SJSA1 (cell line): ENCODE results near the gene ELFN2. TPM values are rescaled to one million over a fixed set of nuclear protein-coding genes. Genes with fewer than 3 reads are reported as not detected.

Source experiments
- DNase-seq, 2 experiments: peaks; one replicate each; pipeline ENCODE4 v3.0.0-alpha.2; 2015 to 2020; ENCODE audit warnings: low spot score in 2 of 2, low read depth in 1 of 2
- H3K27ac ChIP-seq: fragments of 250-450 bp; sonication (Bioruptor Pico); 2 replicates; pipeline ENCODE4 v1.5.1; 2020; ENCODE audit warnings: mild to moderate bottlenecking, moderate library complexity
- H3K27me3 ChIP-seq: fragments of 250-450 bp; sonication (Bioruptor Pico); replicated peaks from 2 replicates; pipeline ENCODE4 v1.5.1; 2020; ENCODE audit warnings: mild to moderate bottlenecking, moderate library complexity
- H3K36me3 ChIP-seq: fragments of 250-450 bp; sonication (Bioruptor Pico); 2 replicates; pipeline ENCODE4 v1.5.1; 2020; ENCODE audit warnings: mild to moderate bottlenecking
- H3K4me1 ChIP-seq: fragments of 250-450 bp; sonication (Bioruptor Pico); replicated peaks from 2 replicates; pipeline ENCODE4 v1.6.1; 2021; ENCODE audit warnings: mild to moderate bottlenecking
- H3K4me3 ChIP-seq: fragments of 250-450 bp; sonication (Bioruptor Pico); 2 replicates; pipeline ENCODE4 v1.5.1; 2020; ENCODE audit warnings: mild to moderate bottlenecking
- H3K9me3 ChIP-seq: fragments of 250-450 bp; sonication (Bioruptor Pico); replicated peaks from 2 replicates; pipeline ENCODE4 v1.5.1; 2020; ENCODE audit warnings: mild to moderate bottlenecking
- total RNA-seq: library from RNA; depleted of rRNA; stranded (reverse); fragments of >200 nt; shearing (Covaris generic); gene quantifications from 2 replicates; pipeline ENCODE4 v1.2.3, GENCODE V29; 2014

Gene ELFN2
- total RNA-seq, 1 experiment from 2014 or later: 0.11 TPM

GRCh38 chr22:37462436-37462835, 35.2 kb upstream of the ELFN2 start:
- Histone ChIP-seq H3K9me3 (0 out of 2 replicates have a peak, but pooled peaks cover 2% of the 10 kb centered on the region), H3K36me3 (no peaks in the 10 kb centered on the region), H3K27me3 (peaks cover 11% of the 10 kb centered on the region; the same call in 1 of the 2 replicates), H3K4me1 (no peaks in the 10 kb centered on the region), H3K27ac (no peak overlapping the region), H3K4me3 (no peak overlapping the region)
- DNase-seq: no peak

GRCh38 chr22:37461961-37462360, 34.7 kb upstream of the ELFN2 start:
- 0 out of 2 replicates have a peak, but pooled peaks cover 6% of the 10 kb centered on the region for H3K27me3 ChIP-seq
- no peak overlapping the region for H3K27ac ChIP-seq
- no peaks in the 10 kb centered on the region; the same call in 1 of the 2 replicates for H3K4me1 ChIP-seq
- H3K4me3 ChIP-seq: no peak overlapping the region
- H3K36me3 ChIP-seq: no peaks in the 10 kb centered on the region
- H3K9me3 ChIP-seq: 0 out of 2 replicates have a peak, but pooled peaks cover 2% of the 10 kb centered on the region
- peak in 1 of 2 experiments; percentile 28 for DNase-seq

DNA sequence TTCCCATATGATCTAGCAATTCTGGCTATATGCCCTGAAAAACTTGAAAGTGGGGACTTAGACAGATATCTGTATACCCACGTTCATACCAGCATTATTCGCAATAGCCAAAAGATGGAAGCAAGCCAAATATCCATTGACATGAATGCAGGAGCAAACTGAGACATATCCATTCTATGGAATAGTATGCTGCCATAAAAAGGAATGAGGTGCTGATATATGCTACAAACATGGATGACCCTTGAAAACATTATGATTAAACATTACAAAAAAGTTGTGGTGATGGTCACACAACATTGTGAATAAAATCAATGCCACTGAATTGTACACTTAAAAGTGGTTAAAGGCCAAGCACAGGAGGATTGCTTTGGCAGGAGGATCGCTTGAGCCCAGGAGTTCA, 33.4 kb upstream of the ELFN2 start:
- H3K36me3 ChIP-seq: no peaks in the 10 kb centered on the region
- H3K9me3 ChIP-seq: 0 out of 2 replicates have a peak, but pooled peaks cover 2% of the 10 kb centered on the region
- no peak overlapping the region for H3K4me3 ChIP-seq
- DNase-seq: no peak
- no peak overlapping the region for H3K27ac ChIP-seq
- peaks cover 13% of the 10 kb centered on the region for H3K4me1 ChIP-seq
- 0 out of 2 replicates have a peak, but pooled peaks cover 6% of the 10 kb centered on the region for H3K27me3 ChIP-seq

- DNase-seq: no peak
- Histone ChIP-seq H3K4me3 (no peak overlapping the region), H3K36me3 (no peaks in the 10 kb centered on the region)
Measured at GRCh38 chr22:37459206-37459605, 31.9 kb upstream of the ELFN2 start.

GRCh38 chr22:37457093-37457893, 30.0 kb upstream of the ELFN2 start:
- H3K27ac ChIP-seq: no peak overlapping the region
- H3K4me1 ChIP-seq: peaks cover 36% of the 10 kb centered on the region
- no peaks in the 10 kb centered on the region for H3K27me3 ChIP-seq
- H3K4me3 ChIP-seq: no peak overlapping the region
- no peaks in the 10 kb centered on the region for H3K36me3 ChIP-seq
- DNase-seq: peak; percentile 72 to 83
- H3K9me3 ChIP-seq: 0 out of 2 replicates have a peak, but pooled peaks cover 3% of the 10 kb centered on the region

More at GRCh38 chr22:37459206-37459605, 31.9 kb upstream of the ELFN2 start:
- Histone ChIP-seq H3K9me3 (0 out of 2 replicates have a peak, but pooled peaks cover 2% of the 10 kb centered on the region), H3K4me1 (peaks cover 27% of the 10 kb centered on the region), H3K27me3 (0 out of 2 replicates have a peak, but pooled peaks cover 6% of the 10 kb centered on the region), H3K27ac (no peak overlapping the region)

GRCh38 chr22:37456346-37456745, 29.1 kb upstream of the ELFN2 start:
- peak in 1 of 2 experiments; percentile 40 for DNase-seq
- no peaks in the 10 kb centered on the region for H3K27me3 ChIP-seq
- 0 out of 2 replicates have a peak, but pooled peaks cover 3% of the 10 kb centered on the region for H3K9me3 ChIP-seq
- H3K4me3 ChIP-seq: no peak overlapping the region
- H3K4me1 ChIP-seq: peaks cover 36% of the 10 kb centered on the region
- peak overlapping the region; percentile 85 for H3K27ac ChIP-seq
- no peaks in the 10 kb centered on the region for H3K36me3 ChIP-seq

DNA sequence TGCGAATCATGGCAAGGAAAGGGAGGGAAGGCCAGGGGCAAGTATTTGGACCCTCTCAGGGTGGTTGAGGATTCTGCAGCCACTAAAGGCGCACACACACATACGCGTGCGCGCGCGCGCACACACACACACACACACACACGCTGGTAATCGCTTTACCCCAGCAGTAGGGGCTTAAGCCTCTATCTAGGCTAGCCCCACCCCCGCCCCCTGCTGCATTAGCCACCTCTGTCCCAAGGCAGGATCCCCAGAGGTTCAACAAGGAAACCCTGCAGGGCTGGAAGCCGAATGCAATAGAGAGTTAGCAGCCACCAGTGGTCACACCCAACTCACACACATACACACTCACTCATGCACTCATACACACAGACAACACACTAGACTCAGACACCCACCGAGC, 28.6 kb upstream of the ELFN2 start:
- Histone ChIP-seq H3K9me3 (0 out of 2 replicates have a peak, but pooled peaks cover 3% of the 10 kb centered on the region), H3K4me3 (no peak overlapping the region), H3K36me3 (no peaks in the 10 kb centered on the region), H3K27ac (peak overlapping the region; percentile 85), H3K27me3 (no peaks in the 10 kb centered on the region), H3K4me1 (peaks cover 36% of the 10 kb centered on the region)
- peak; percentile 21 to 43 for DNase-seq

- H3K27me3 ChIP-seq: no peaks in the 10 kb centered on the region
- H3K9me3 ChIP-seq: 0 out of 2 replicates have a peak, but pooled peaks cover 3% of the 10 kb centered on the region
- H3K36me3 ChIP-seq: no peaks in the 10 kb centered on the region
- peak overlapping the region; percentile 85 for H3K27ac ChIP-seq
- H3K4me1 ChIP-seq: peaks cover 36% of the 10 kb centered on the region
- H3K4me3 ChIP-seq: no peak overlapping the region
- peak; percentile 87 to 92 for DNase-seq
Measured at GRCh38 chr22:37454857-37455686, 27.8 kb upstream of the ELFN2 start.

DNA sequence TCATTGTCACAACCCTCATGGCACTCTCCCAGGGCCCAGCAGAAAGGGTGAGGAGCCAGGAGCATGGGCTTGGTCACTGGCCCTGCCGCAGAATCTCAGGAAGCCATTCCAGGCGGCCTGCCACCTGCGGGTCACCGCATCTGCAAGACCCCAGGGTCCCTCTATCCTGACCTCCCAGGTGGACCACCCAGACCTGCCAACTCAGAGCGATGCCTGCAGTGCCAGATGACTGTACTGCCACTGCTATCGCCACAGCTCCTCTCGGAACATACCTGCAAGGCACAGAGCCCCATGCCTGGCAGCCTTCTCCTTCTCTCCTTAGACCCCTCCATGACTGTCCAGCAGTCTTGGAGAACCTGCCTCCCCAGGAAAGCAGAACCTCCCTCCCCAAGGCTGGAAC, 26.4 kb upstream of the ELFN2 start:
- Histone ChIP-seq H3K36me3 (no peaks in the 10 kb centered on the region), H3K9me3 (0 out of 2 replicates have a peak, but pooled peaks cover 3% of the 10 kb centered on the region), H3K4me3 (no peak overlapping the region), H3K4me1 (peaks cover 36% of the 10 kb centered on the region), H3K27ac (no peak overlapping the region), H3K27me3 (no peaks in the 10 kb centered on the region)
- DNase-seq: peak in 1 of 2 experiments; percentile 44

- no peaks in the 10 kb centered on the region for H3K36me3 ChIP-seq
Measured at GRCh38 chr22:37451218-37451617, 23.9 kb upstream of the ELFN2 start.

DNA sequence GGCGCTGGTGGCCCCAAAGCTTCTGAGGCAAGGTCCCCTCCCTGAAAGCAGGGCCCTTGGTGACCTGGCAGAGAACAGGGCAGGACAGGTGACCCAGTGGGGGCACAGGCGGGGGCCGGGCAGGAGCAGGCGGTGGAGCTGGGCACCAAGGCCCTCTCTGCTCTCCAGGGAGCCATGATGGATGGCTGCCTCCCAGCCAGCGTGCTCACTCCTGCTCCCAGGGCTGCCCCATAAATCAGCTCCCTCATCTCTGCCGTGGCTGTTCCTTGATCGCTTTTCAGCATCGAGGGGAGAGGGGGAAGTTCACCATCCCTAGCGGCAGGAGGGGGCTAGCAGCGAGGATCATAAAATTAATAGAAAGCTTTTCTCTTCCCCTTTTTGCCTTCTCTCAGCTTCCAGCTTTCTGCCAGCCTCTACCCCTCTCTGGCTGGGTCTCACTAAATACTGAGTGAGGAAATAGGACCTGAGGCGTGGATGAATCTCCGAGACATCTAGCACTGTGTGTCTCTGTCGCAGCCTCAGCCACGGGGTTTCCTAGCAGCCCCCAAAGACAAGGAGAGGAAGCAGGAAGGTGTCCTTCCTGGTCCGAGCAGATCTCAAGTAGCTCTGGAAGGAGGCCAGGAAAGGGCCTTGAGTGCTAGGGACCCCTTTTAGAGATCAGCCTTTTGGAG, 22.2 kb upstream of the ELFN2 start:
- Histone ChIP-seq H3K4me3 (no peak overlapping the region), H3K27ac (no peak overlapping the region), H3K9me3 (0 out of 2 replicates have a peak, but pooled peaks cover 3% of the 10 kb centered on the region), H3K36me3 (no peaks in the 10 kb centered on the region), H3K27me3 (no peaks in the 10 kb centered on the region), H3K4me1 (peaks cover 11% of the 10 kb centered on the region)
- no peak for DNase-seq

More at GRCh38 chr22:37451218-37451617, 23.9 kb upstream of the ELFN2 start:
- Histone ChIP-seq H3K4me1 (peaks cover 28% of the 10 kb centered on the region), H3K27me3 (no peaks in the 10 kb centered on the region), H3K27ac (no peak overlapping the region), H3K4me3 (no peak overlapping the region), H3K9me3 (0 out of 2 replicates have a peak, but pooled peaks cover 3% of the 10 kb centered on the region)
- DNase-seq: no peak

GRCh38 chr22:37448516-37449127, 21.3 kb upstream of the ELFN2 start:
- H3K4me3 ChIP-seq: no peak overlapping the region
- H3K9me3 ChIP-seq: no peaks in the 10 kb centered on the region
- H3K4me1 ChIP-seq: peaks cover 2% of the 10 kb centered on the region

DNA sequence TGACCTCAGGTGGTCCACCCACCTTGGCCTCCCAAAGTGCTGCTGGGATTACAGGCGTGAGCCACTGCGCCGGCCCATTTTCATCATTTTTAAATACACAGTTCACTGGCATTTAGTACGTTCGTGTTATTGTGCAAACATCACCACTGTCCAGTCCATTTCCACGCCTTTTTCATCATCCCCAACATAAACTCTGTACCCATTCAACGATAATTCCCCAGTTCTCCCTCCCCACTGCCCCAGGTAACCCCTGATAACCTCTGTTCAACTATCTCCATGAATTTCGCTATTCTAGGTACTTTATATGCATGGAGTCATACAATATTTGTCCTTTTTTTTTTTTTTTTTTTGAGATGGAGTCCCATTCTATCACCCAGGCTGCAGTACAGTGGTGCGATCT, 18.2 kb upstream of the ELFN2 start:
- Histone ChIP-seq H3K27me3 (no peaks in the 10 kb centered on the region), H3K4me3 (no peak overlapping the region), H3K9me3 (peaks cover 3% of the 10 kb centered on the region), H3K27ac (no peak overlapping the region), H3K36me3 (no peaks in the 10 kb centered on the region), H3K4me1 (no peaks in the 10 kb centered on the region)
- DNase-seq: no peak

More at GRCh38 chr22:37448516-37449127, 21.3 kb upstream of the ELFN2 start:
- no peak for DNase-seq
- Histone ChIP-seq H3K27ac (no peak overlapping the region), H3K27me3 (no peaks in the 10 kb centered on the region), H3K36me3 (no peaks in the 10 kb centered on the region)
